Tibial artery (tissue), 4 donors: ENCODE results near the gene PTPN14.

ENCODE experiments used
- DNase-seq, 2 donors: peaks; one replicate each; pipeline ENCODE4 v3.0.0-alpha.2; 2019
- H3K27ac ChIP-seq, 2 donors: fragments of 200-600 bp; sonication (generic) in 1 of 2; 1 replicate in 1 of 2; 2 replicates in 1 of 2; pipeline ENCODE4 v1.5.1; 2018 to 2019; ENCODE audit warnings: mild to moderate bottlenecking in 1 of 2
- H3K27me3 ChIP-seq, 2 donors: fragments of 200-600 bp; sonication (generic) in 1 of 2; one replicate each; pipeline versions ENCODE4 v1.5.1 to v1.6.0; 2016 to 2019
- H3K36me3 ChIP-seq, 3 donors: fragments of 200-600 bp; sonication (generic) in 2 of 3; one replicate each; pipeline ENCODE4 v1.5.1; 2016 to 2019; ENCODE audit warnings: mild to moderate bottlenecking in 2 of 3
- H3K4me1 ChIP-seq, 4 donors: fragments of 200-600 bp; sonication (generic) in 2 of 4; 1 replicate in 3 of 4; 2 replicates in 1 of 4; pipeline ENCODE4 v1.5.1; 2016 to 2019
- H3K4me3 ChIP-seq, 2 donors: fragments of 200-600 bp; sonication (generic) in 1 of 2; 1 replicate in 1 of 2; 2 replicates in 1 of 2; pipeline ENCODE4 v1.5.1; 2018 to 2019; ENCODE audit warnings: mild to moderate bottlenecking in 2 of 2
- H3K9me3 ChIP-seq, 3 donors: fragments of 200-600 bp; sonication (generic) in 1 of 3; one replicate each; pipeline ENCODE4 v1.5.1; 2016 to 2019
- intact Hi-C: fragments of 100-400 bp; cut with DNase I; formaldehyde crosslinking; loops from one replicate; pipeline ENCODE4 v1.15.0; 2023; ENCODE audit warnings: low total_unique reads
- TF ChIP-seq, protein P1 (sequence below), 2 experiments: fragments of 200-600 bp in 1 of 2; fragments of 450-650 bp in 1 of 2; IDR thresholded peaks; one replicate each; pipeline ENCODE4 v1.5.1; 2017 to 2019; ENCODE audit warnings: antibody characterized with exemption in 2 of 2, mild to moderate bottlenecking in 1 of 2, moderate library complexity in 1 of 2

The PTPN14 gene

DNA sequence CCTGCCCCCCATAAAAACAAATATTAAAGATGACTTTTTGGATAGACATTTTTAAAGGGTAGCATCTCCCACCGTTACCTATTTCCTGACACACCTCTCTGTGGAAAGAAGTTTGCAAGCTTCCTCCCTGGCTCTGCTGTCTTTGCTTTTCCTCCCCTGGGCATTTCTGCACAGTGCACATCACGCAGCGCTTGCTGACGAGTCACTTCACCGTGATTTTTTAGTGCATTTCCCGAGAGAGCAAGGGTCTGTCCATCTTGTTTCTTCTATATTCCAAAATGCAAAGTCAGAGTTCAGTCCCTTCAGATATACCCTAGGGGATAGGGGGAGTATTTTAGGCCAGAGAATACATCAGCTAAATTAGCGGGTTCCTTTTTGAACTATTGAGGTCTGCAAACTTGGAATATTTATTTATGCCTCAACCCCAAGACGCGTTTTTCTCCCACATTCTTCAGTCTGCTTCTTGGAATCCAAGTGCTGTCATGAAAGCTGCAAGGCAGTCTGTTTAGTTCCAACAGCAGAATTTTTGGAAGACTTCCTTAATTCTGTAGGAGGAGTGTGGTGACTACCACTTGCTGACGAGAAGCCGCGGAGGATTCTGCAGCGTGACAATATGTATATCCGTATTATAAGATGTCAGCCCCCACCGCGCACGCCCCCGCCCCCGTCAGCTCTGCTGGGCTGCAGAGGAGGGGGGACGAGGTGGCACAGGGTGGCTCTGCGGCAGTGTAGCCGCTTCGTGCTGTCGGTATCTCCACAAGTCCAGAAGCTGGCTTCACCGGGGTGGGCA, 248.1 kb downstream of the PTPN14 start:
- Histone ChIP-seq H3K27ac (no peak overlapping the region), H3K4me3 (peak overlapping the region; percentile 30 to 41), H3K27me3 (no peaks in the 10 kb centered on the region), H3K9me3 (no peaks in the 10 kb centered on the region), H3K4me1 (peaks cover 0 to 15% (median 9%) of the 10 kb centered on the region in 4 donors), H3K36me3 (no peaks in the 10 kb centered on the region)
- intact Hi-C loops, result no loop called here
- DNase-seq, result no peak
- TF ChIP-seq, protein P1, sequence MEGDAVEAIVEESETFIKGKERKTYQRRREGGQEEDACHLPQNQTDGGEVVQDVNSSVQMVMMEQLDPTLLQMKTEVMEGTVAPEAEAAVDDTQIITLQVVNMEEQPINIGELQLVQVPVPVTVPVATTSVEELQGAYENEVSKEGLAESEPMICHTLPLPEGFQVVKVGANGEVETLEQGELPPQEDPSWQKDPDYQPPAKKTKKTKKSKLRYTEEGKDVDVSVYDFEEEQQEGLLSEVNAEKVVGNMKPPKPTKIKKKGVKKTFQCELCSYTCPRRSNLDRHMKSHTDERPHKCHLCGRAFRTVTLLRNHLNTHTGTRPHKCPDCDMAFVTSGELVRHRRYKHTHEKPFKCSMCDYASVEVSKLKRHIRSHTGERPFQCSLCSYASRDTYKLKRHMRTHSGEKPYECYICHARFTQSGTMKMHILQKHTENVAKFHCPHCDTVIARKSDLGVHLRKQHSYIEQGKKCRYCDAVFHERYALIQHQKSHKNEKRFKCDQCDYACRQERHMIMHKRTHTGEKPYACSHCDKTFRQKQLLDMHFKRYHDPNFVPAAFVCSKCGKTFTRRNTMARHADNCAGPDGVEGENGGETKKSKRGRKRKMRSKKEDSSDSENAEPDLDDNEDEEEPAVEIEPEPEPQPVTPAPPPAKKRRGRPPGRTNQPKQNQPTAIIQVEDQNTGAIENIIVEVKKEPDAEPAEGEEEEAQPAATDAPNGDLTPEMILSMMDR (IDR thresholded peaks at IDR 0.05), result no peak

DNA sequence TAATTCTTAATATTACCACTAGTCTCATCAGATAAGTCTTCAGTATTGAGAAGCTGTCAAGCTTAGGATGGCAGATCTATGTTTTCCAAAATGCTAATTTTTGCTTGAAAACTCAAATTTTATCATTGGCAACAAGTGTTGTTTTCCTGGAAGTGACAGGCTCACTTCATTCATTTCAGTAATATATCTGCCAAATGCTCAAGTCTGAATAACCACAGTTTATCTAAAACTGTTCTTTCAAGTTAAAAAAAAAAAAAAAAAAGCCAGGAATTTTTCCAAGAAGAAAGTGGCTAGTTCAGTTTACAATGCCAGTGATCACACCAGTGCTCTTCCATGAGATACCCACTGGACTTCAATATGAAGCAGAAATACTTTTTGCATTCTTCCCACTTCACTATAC, 249.9 kb downstream of the PTPN14 start:
- peaks cover 0 to 25% (median 9%) of the 10 kb centered on the region in 4 donors for H3K4me1 ChIP-seq
- H3K36me3 ChIP-seq, result no peaks in the 10 kb centered on the region
- no peaks in the 10 kb centered on the region for H3K9me3 ChIP-seq
- intact Hi-C loops, result no loop called here
- H3K27me3 ChIP-seq, result no peaks in the 10 kb centered on the region
- DNase-seq, result no peak
- H3K27ac ChIP-seq, result no peak overlapping the region
- TF ChIP-seq, protein P1 (IDR thresholded peaks at IDR 0.05), result no peak
- no peak overlapping the region for H3K4me3 ChIP-seq

DNA sequence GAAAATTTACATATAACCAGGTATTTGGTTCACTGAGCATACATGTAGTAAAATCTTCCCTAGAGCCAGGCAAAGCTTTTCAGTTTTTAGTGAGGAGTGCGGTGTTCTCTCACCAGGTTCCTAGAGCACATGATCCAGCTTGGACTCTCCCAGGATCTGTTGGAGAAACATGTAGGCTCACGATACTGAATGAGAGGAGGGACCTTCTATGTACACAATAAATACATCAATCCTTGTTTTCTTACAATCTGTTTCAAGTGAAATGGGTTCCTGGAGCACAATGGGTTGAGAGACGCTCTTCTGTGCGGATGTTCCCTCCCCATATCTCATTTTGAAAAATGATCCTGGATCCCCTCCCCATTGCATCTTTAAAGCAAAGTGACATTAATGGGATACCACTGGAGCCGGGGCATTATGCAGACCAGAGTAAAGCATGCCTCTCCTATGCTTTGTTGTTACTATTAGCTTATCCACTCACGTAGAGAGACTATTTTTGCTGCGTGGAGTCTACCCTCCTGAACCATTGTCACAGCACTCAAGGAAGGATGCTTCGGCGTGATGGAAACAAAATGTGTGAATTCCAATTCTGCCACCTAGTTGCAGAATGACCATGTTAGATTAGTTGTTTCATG, 251.1 kb downstream of the PTPN14 start:
- DNase-seq, result no peak
- TF ChIP-seq, protein P1 (IDR thresholded peaks at IDR 0.05), result no peak
- H3K4me3 ChIP-seq, result no peak overlapping the region
- intact Hi-C loops, result no loop called here
- no peaks in the 10 kb centered on the region for H3K27me3 ChIP-seq
- H3K4me1 ChIP-seq, result peaks cover 0 to 26% (median 9%) of the 10 kb centered on the region in 4 donors
- no peak overlapping the region for H3K27ac ChIP-seq
- no peaks in the 10 kb centered on the region for H3K9me3 ChIP-seq
- no peaks in the 10 kb centered on the region for H3K36me3 ChIP-seq
